ENCODE data around the gene PXK. TPM values are rescaled to one million over a fixed set of nuclear protein-coding genes. Genes with fewer than 3 reads are reported as not detected.
A peak's percentile ranks its signal among the peaks of the same experiment; 100 is the strongest.

PXK gene
- total RNA-seq, 2 donors from 2014 or later, result 9.3 to 11.4 TPM

DNA sequence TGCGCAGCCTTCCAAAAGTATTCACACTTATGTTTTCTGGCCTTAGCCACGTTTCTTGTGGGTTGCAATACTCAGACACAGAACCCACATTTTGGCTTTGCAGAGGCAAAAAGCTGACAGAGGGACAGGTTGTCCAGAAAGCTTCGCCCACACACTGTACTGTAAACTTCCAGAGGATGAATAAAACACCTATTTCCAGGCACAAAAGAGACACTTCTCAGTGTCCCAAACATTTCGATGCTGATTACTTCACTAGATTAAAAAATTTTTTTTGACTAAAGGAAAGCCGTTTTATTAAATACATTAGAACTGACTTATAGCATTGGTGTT, 131.2 kb downstream of the PXK start:
- Histone ChIP-seq H3K4me3 (peak overlapping the region; percentile 1), H3K9ac (ENCODE audit: low read depth in 2 of 2, low read length in 2 of 2) (no peak overlapping the region), H3K9me3 (no peaks in the 10 kb centered on the region), H3K36me3 (no peaks in the 10 kb centered on the region), H3K27me3 (no peaks in the 10 kb centered on the region), H3K4me1 (no peaks in the 10 kb centered on the region), H3K27ac (no peak overlapping the region)
- DNase-seq, result no peak
- TF ChIP-seq, protein P1, sequence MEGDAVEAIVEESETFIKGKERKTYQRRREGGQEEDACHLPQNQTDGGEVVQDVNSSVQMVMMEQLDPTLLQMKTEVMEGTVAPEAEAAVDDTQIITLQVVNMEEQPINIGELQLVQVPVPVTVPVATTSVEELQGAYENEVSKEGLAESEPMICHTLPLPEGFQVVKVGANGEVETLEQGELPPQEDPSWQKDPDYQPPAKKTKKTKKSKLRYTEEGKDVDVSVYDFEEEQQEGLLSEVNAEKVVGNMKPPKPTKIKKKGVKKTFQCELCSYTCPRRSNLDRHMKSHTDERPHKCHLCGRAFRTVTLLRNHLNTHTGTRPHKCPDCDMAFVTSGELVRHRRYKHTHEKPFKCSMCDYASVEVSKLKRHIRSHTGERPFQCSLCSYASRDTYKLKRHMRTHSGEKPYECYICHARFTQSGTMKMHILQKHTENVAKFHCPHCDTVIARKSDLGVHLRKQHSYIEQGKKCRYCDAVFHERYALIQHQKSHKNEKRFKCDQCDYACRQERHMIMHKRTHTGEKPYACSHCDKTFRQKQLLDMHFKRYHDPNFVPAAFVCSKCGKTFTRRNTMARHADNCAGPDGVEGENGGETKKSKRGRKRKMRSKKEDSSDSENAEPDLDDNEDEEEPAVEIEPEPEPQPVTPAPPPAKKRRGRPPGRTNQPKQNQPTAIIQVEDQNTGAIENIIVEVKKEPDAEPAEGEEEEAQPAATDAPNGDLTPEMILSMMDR (IDR thresholded peaks at IDR 0.05), result peak; percentile 7
- intact Hi-C loops (cut with DNase I), result loop anchor here (5.0 kb wide), 1 partner anchor 68 kb away; no protein-coding TSS in a partner anchor

DNA sequence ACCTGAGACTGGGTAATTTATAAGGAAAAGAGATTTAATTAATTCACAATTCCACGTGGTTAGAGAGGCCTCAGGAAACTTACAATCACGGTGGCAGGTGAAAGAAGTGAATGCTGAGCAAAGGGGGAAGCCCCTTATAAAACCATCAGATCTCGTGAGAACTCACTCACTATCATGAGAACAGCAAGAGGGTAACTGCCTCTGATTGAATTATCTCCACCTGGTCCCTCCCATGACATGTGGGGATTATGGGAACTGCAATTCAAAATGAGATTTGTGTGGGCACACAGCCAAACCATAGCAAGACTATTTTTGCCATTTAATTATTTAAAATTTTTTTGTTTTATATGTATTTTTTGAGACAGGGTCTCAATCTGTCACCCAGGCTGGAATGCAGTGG, 132.2 kb downstream of the PXK start:
- intact Hi-C loops (cut with DNase I), result loop anchor here (5.0 kb wide), 1 partner anchor 67 kb away; no protein-coding TSS in a partner anchor
- no peak for DNase-seq
- no peak overlapping the region for H3K4me3 ChIP-seq

DNA sequence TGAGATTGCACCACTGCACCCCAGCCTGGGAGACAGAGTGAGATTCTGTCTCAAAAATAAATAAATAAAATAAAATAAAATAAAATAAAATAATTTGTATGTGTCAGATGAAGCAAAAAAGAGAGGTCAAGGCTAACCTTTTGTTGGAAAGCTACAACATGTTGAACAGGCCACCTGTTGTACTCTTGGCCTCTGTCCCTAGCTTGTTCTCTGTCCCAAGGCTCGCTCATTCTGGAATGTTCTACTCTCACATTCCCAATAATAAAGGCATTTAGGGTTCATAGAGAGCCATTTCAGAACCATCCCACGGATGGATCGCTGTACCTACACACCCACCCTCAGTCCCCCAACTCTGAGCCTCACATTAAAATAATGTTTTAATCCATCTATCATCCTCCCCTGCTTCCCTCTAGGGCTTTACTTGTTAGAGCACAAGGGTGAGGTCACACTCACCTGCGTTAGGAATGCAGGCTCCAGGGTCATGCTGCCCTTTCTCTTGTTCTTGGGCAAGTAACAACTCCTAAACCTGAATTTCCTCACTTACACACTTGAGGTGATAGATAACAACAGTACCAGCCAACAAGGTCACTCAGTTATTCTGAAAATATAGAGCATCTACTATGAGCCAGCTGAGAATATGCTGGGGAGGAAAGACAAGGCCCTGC, 134.3 kb downstream of the PXK start:
- no peak overlapping the region for H3K9ac ChIP-seq (ENCODE audit: low read depth in 2 of 2, low read length in 2 of 2)
- no peak for DNase-seq
- H3K9me3 ChIP-seq, result no peaks in the 10 kb centered on the region
- H3K36me3 ChIP-seq, result no peaks in the 10 kb centered on the region
- intact Hi-C loops (cut with DNase I), result no loop called here
- no peak overlapping the region for H3K27ac ChIP-seq
- no peak overlapping the region for H3K4me3 ChIP-seq
- no peaks in the 10 kb centered on the region for H3K27me3 ChIP-seq
- H3K4me1 ChIP-seq, result peaks cover 6% of the 10 kb centered on the region
- TF ChIP-seq, protein P1 (IDR thresholded peaks at IDR 0.05), result no peak

More for the DNA sequence above, 132.2 kb downstream of the PXK start:
- no peak overlapping the region for H3K27ac ChIP-seq
- no peaks in the 10 kb centered on the region for H3K9me3 ChIP-seq
- no peaks in the 10 kb centered on the region for H3K36me3 ChIP-seq
- TF ChIP-seq, protein P1 (IDR thresholded peaks at IDR 0.05), result no peak
- no peaks in the 10 kb centered on the region for H3K4me1 ChIP-seq
- no peak overlapping the region for H3K9ac ChIP-seq (ENCODE audit: low read depth in 2 of 2, low read length in 2 of 2)
- H3K27me3 ChIP-seq, result no peaks in the 10 kb centered on the region

DNA sequence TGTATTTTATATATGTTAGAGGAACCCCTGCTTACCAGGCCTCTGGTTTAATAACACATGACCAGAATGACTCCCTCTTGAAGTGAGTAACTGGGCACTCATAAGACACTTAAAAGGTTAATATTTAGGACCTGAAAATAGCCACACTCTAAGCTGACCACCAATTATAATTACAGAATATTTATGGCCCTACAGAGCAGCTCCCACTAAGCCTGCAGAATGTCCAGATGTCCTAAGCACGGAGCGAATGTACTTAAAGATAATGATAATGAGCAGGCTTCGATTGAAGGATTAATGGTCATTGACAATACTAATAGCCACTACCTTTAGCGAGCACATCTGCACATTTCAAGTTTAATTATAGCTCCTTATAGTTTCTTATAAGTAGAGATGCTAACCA, 136.4 kb downstream of the PXK start:
- no peaks in the 10 kb centered on the region for H3K9me3 ChIP-seq
- intact Hi-C loops (cut with DNase I), result no loop called here
- H3K4me1 ChIP-seq, result peaks cover 6% of the 10 kb centered on the region
- TF ChIP-seq, protein P1 (IDR thresholded peaks at IDR 0.05), result no peak
- H3K9ac ChIP-seq (ENCODE audit: low read depth in 2 of 2, low read length in 2 of 2), result no peak overlapping the region
- no peaks in the 10 kb centered on the region for H3K27me3 ChIP-seq
- no peak overlapping the region for H3K4me3 ChIP-seq
- H3K27ac ChIP-seq, result no peak overlapping the region
- no peak for DNase-seq
- no peaks in the 10 kb centered on the region for H3K36me3 ChIP-seq

DNA sequence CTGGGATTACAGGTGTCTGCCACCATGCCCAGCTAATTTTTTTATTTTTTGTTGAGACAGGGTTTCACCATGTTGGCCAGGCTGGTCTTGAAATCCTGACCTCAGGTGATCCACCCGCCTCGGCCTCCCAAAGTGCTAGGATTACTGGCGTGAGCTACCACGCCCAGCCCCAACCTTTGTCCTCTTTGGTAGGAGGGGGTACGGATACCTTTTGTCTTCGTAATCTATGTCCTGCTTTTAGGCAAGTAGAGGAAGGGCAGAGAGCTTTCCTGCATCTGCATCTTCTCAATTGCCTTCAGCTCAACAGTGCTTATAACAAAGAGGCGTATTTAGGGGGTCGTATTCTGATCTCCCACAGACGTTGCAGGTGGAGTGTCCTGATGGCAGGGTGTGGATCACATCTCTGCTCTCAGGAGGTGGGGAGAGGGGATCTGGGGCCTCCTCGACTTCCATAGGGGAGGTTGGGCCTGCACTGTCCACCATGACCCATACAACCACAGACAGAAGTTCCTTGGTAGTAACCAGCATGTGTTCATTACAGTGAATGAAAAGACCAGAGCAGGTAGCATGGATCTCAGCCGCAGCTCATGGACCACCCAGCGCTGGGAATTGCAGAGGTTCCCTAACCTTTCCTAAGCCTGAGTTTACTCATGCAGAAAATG, 137.8 kb downstream of the PXK start:
- Histone ChIP-seq H3K27ac (peak overlapping the region; percentile 72), H3K36me3 (no peaks in the 10 kb centered on the region), H3K27me3 (no peaks in the 10 kb centered on the region), H3K9ac (ENCODE audit: low read depth in 2 of 2, low read length in 2 of 2) (peak overlapping the region in 1 of 2 donors; percentile 15), H3K4me3 (no peak overlapping the region), H3K4me1 (peaks cover 6% of the 10 kb centered on the region), H3K9me3 (no peaks in the 10 kb centered on the region)
- DNase-seq, result peak; percentile 54
- intact Hi-C loops (cut with DNase I), result no loop called here
- TF ChIP-seq, protein P1 (IDR thresholded peaks at IDR 0.05), result no peak
